HepG2 (cell line): Measurements from ENCODE around the gene EEF1A2. TPM values are rescaled to one million over a fixed set of nuclear protein-coding genes. Genes with fewer than 3 reads are reported as not detected.

Experiments
- ATAC-seq: fragments of 200-7000 bp; cut with Tn5 transposase; 3 replicates; pipeline ENCODE4 v1.9.1; 2020; ENCODE audit warnings: mild to moderate bottlenecking, moderate library complexity
- BruUV-seq: library from RNA; stranded (reverse); fragments of 400-500 nt; replicated peaks from 2 replicates; lab custom pipeline; 2021; lab: Mats Ljungman, UMichigan
- CTCF ChIA-PET: fragments of 300-600 bp; formaldehyde crosslinking; extraction: SDS; loops from one replicate; lab custom pipeline; 2021; ENCODE audit warnings: low total read pairs, inconsistent platforms, low intra/inter-chr PET ratio; lab: Yijun Ruan, JAX
- POLR2A ChIA-PET: fragments of 350-600 bp; sonication (Branson Sonifier 250); formaldehyde crosslinking; loops from one replicate; lab custom pipeline; 2020; ENCODE audit warnings: antibody characterized with exemption, inconsistent platforms; lab: Yijun Ruan, JAX
- DNase-seq: peaks from one replicate; pipeline ENCODE4 v3.0.0-alpha.2; 2015; ENCODE audit warnings: low spot score
- FAIRE-seq: peaks from 3 replicates; lab custom pipeline; 2011; peaks lifted over from hg19 to GRCh38; lab: Jason Lieb, UNC
- H2AFZ ChIP-seq: one replicate; pipeline ENCODE4 v1.6.1; 2011; ENCODE audit warnings: low read length, inconsistent platforms
- H3K27ac ChIP-seq: fragments of 300-600 bp; 3 replicates; pipeline ENCODE4 v1.8.0; 2011; ENCODE audit warnings: mixed run types, mild to moderate bottlenecking, mixed read lengths, low read length, inconsistent platforms; ENCODE audit not compliant: insufficient read depth; ENCODE audit errors: extremely low read length
- H3K27me3 ChIP-seq, 2 experiments: fragments of 200-600 bp in 1 of 2; 2 replicates in 1 of 2; 3 replicates in 1 of 2; pipeline versions ENCODE4 v1.6.0 to v1.8.0; 2011; ENCODE audit warnings: low read length in 2 of 2, mild to moderate bottlenecking in 2 of 2, moderate library complexity in 2 of 2, inconsistent platforms in 1 of 2; ENCODE audit not compliant: insufficient read depth in 2 of 2, control insufficient read depth in 1 of 2
- H3K36me3 ChIP-seq, 2 experiments: fragments of 200-600 bp in 1 of 2; replicated peaks in 1 of 2; 2 replicates in 1 of 2; 3 replicates in 1 of 2; pipeline versions ENCODE4 v1.5.1 to v1.8.0; 2011; ENCODE audit warnings: low read length in 2 of 2, inconsistent platforms in 1 of 2; ENCODE audit not compliant: insufficient read depth in 2 of 2, control insufficient read depth in 1 of 2
- H3K4me1 ChIP-seq: 2 replicates; pipeline ENCODE4 v1.5.1; 2012; ENCODE audit warnings: low read length, inconsistent platforms; ENCODE audit not compliant: insufficient read depth
- H3K4me2 ChIP-seq: 2 replicates; pipeline ENCODE4 v1.6.0; 2011; ENCODE audit warnings: low read depth, low read length, inconsistent platforms
- H3K4me3 ChIP-seq, 3 experiments: fragments of 200-600 bp in 1 of 3; sonication (generic), shearing (Covaris generic) in 1 of 3; replicated peaks in 1 of 3; 2 replicates each; pipeline ENCODE4 v1.5.1; 2011 to 2016; ENCODE audit warnings: low read length in 3 of 3, inconsistent platforms in 2 of 3, low read depth in 2 of 3, mild to moderate bottlenecking in 2 of 3, control low read depth in 1 of 3, mixed read lengths in 1 of 3; ENCODE audit not compliant: insufficient read depth in 1 of 3
- H3K79me2 ChIP-seq: one replicate; pipeline ENCODE4 v1.6.1; 2011; ENCODE audit warnings: low read length, inconsistent platforms; ENCODE audit not compliant: insufficient read depth
- H3K9ac ChIP-seq: 2 replicates; pipeline ENCODE4 v1.6.0; 2011; ENCODE audit warnings: mild to moderate bottlenecking, low read depth, low read length, inconsistent platforms; ENCODE audit not compliant: insufficient read depth
- H3K9me3 ChIP-seq: 2 replicates; pipeline ENCODE4 v1.5.1; 2012; ENCODE audit warnings: mild to moderate bottlenecking, low read length
- H4K20me1 ChIP-seq: 2 replicates; pipeline ENCODE4 v1.6.0; 2011; ENCODE audit warnings: inconsistent platforms, mild to moderate bottlenecking, low read length, moderate library complexity; ENCODE audit not compliant: insufficient read depth
- CHD4 ChIP-seq: fragments of 200-600 bp; sonication (generic); IDR thresholded peaks from 2 replicates; pipeline ENCODE4 v1.7.0; 2017; ENCODE audit warnings: mild to moderate bottlenecking, low read length, borderline replicate concordance
- DNMT1 ChIP-seq: sonication (generic); formaldehyde crosslinking; IDR thresholded peaks from 2 replicates; pipeline ENCODE4 v1.5.1; 2020; ENCODE audit warnings: mild to moderate bottlenecking, missing genetic modification reagents
- DR1 ChIP-seq: sonication (generic); formaldehyde crosslinking; IDR thresholded peaks from 2 replicates; pipeline ENCODE4 v1.8.0; 2021; ENCODE audit warnings: mild to moderate bottlenecking, missing genetic modification reagents, inconsistent platforms
- GMEB2 ChIP-seq: IDR thresholded peaks from 2 replicates; pipeline ENCODE4 v1.6.1; 2016; ENCODE audit warnings: missing biosample characterization, missing genetic modification reagents, low read depth
- HOXD1 ChIP-seq: sonication (generic); formaldehyde crosslinking; IDR thresholded peaks from 2 replicates; pipeline ENCODE4 v1.5.0; 2020; ENCODE audit warnings: missing genetic modification reagents
- JDP2 ChIP-seq: sonication (generic); formaldehyde crosslinking; IDR thresholded peaks from 2 replicates; pipeline ENCODE4 v1.8.1; 2022; ENCODE audit warnings: missing genetic modification reagents, borderline replicate concordance
- KDM5B ChIP-seq: sonication (generic); formaldehyde crosslinking; IDR thresholded peaks from 2 replicates; pipeline ENCODE4 v1.4.0; 2020; ENCODE audit warnings: missing genetic modification reagents, mild to moderate bottlenecking, borderline replicate concordance
- LCORL ChIP-seq, 2 experiments: fragments of 450-650 bp in 1 of 2; sonication (generic) in 1 of 2; formaldehyde crosslinking in 1 of 2; IDR thresholded peaks; 2 replicates each; pipeline versions ENCODE4 v1.5.0 to v1.6.1; 2017 to 2020; ENCODE audit warnings: antibody characterized with exemption in 1 of 2, missing genetic modification reagents in 1 of 2
- PHF8 ChIP-seq: sonication (generic); formaldehyde crosslinking; IDR thresholded peaks from 2 replicates; pipeline ENCODE4 v1.5.0; 2020; ENCODE audit warnings: missing genetic modification reagents
- SKIL ChIP-seq: sonication (generic); formaldehyde crosslinking; IDR thresholded peaks from 2 replicates; pipeline ENCODE4 v1.8.0; 2022; ENCODE audit warnings: missing genetic modification reagents, mild to moderate bottlenecking, moderate library complexity, borderline replicate concordance
- ZFP37 ChIP-seq: sonication (generic); formaldehyde crosslinking; IDR thresholded peaks from 2 replicates; pipeline ENCODE4 v1.4.0; 2020; ENCODE audit warnings: missing genetic modification reagents, borderline replicate concordance
- ZFP91 ChIP-seq: sonication (generic); formaldehyde crosslinking; IDR thresholded peaks from 2 replicates; pipeline ENCODE4 v1.9.0; 2022; ENCODE audit warnings: missing genetic modification reagents, mild to moderate bottlenecking, borderline replicate concordance
- ZKSCAN5 ChIP-seq: sonication (generic); formaldehyde crosslinking; IDR thresholded peaks from 2 replicates; pipeline ENCODE4 v1.5.1; 2020; ENCODE audit warnings: mild to moderate bottlenecking, missing genetic modification reagents
- ZNF282 ChIP-seq: fragments of 450-650 bp; IDR thresholded peaks from 2 replicates; pipeline ENCODE4 v1.6.1; 2018; ENCODE audit not compliant: partially characterized antibody
- ZNF468 ChIP-seq: sonication (generic); formaldehyde crosslinking; IDR thresholded peaks from 2 replicates; pipeline ENCODE4 v1.8.0; 2022; ENCODE audit warnings: mild to moderate bottlenecking, moderate library complexity, missing genetic modification reagents
- WGBS: methylation state at CpG from one replicate; pipeline ENCODE4 v1.1.6; 2017; ENCODE audit warnings: low lambda C conversion rate; 5-methylcytosine and 5-hydroxymethylcytosine counted together
- in situ Hi-C: cut with HindIII; loops from 2 replicates; pipeline ENCODE4 v1.10.0; 2017; ENCODE audit warnings: low pct_unique_long_range_greater_than_20kb; ENCODE audit not compliant: extremely low pct_ligation_motif_present
- intact Hi-C: fragments of 100-400 bp; cut with micrococcal nuclease; formaldehyde crosslinking; loops from one replicate; pipeline ENCODE4 v1.10.0; 2022; ENCODE audit not compliant: unreplicated experiment
- polyA plus RNA-seq, 8 experiments: library from polyadenylated mRNA; depleted of rRNA in 3 of 8; stranded (reverse) in 7 of 8; unstranded in 1 of 8; fragments of >200 nt; fragmentation: Illumina TruSeq in 4 of 8; extraction: Trizol in 4 of 8; gene quantifications; 2 replicates each; pipeline versions ENCODE4 v1.2.1 to v1.2.3, GENCODE V29; 2011 to 2016; ENCODE audit warnings: low read depth in 4 of 8, missing spikeins in 1 of 8, mixed read lengths in 1 of 8; ENCODE audit not compliant: insufficient read depth in 1 of 8
- total RNA-seq, 5 experiments: library from RNA; depleted of rRNA; stranded (reverse); fragments of >200 nt; fragmentation: Illumina TruSeq; extraction: Trizol; gene quantifications; 2 replicates each; pipeline ENCODE4 v1.2.3, GENCODE V29; 2016; ENCODE audit warnings: low read depth in 1 of 5

EEF1A2 gene
- total and polyA plus RNA-seq, 2 of the 13 experiments (the other 11 are each of a cell fraction or from before 2014, with no cell fraction given) = 0.44 to 0.87 TPM

GRCh38 chr20:63534427-63534830 lies 35.5 kb upstream of the EEF1A2 start (continued):
- TF ChIP-seq SKIL (CRISPR knock-in tag) (no peak), DNMT1 (CRISPR knock-in tag) (0 out of 2 replicates have a peak, but pooled peaks have one; percentile 10), DR1 (0 out of 2 replicates have a peak, but pooled peaks have one; percentile 41), CHD4 (no peak), ZFP91 (CRISPR knock-in tag) (peak; percentile 28; the same call in 1 of the 2 replicates), JDP2 (CRISPR knock-in tag) (no peak)

- Histone ChIP-seq H3K4me3 (peak overlapping the region in 1 of 3 experiments; percentile 14; a peak in 1 of 6 replicates), H2AFZ (no peak overlapping the region), H3K36me3 (no peaks in the 10 kb centered on the region), H3K27me3 (peaks cover 38 to 62% of the 10 kb centered on the region in 2 experiments), H3K79me2 (no peaks in the 10 kb centered on the region), H3K9ac (no peak overlapping the region), H3K4me1 (peaks cover 42% of the 10 kb centered on the region), H3K9me3 (no peaks in the 10 kb centered on the region), H3K4me2 (peak overlapping the region; percentile 10; the same call in 1 of the 2 replicates), H4K20me1 (peaks cover 4% of the 10 kb centered on the region; the same call in 1 of the 2 replicates), H3K27ac (no peak overlapping the region)
- in situ Hi-C loops = no loop called here
- no peak for ATAC-seq
- POLR2A ChIA-PET = interaction anchor here (1.5 to 2.7 kb wide), 3 partner anchors 11 to 92 kb away, joined by 3 to 9 read pairs (median 5); partner anchors contain the start of gene PPDPF
- intact Hi-C loops = loop anchor here (10.0 kb wide), 1 partner anchor 121 kb away; the partner anchor contains the start of genes RTEL1 and STMN3
- DNase-seq = no peak
- WGBS = 38% methylated on average over 27 of the region's 28 CpGs
- BruUV-seq = no TSS peak
- no peak for FAIRE-seq
- CTCF ChIA-PET = no interaction called here
- no peak for TF ChIP-seq HOXD1 (CRISPR knock-in tag)
- TF ChIP-seq KDM5B = no peak
- no peak for TF ChIP-seq ZNF468
- TF ChIP-seq LCORL (IDR thresholded peaks at IDR 0.05) = no peak
- no peak for TF ChIP-seq LCORL (CRISPR knock-in tag; IDR thresholded peaks at IDR 0.05)
- no peak for TF ChIP-seq ZKSCAN5 (CRISPR knock-in tag)
- 0 out of 2 replicates have a peak, but pooled peaks have one; percentile 21 for TF ChIP-seq PHF8 (CRISPR knock-in tag)
- no peak for TF ChIP-seq GMEB2 (CRISPR knock-in tag)
- no peak for TF ChIP-seq ZNF282
- no peak for TF ChIP-seq ZFP37 (CRISPR knock-in tag)
Observed at GRCh38 chr20:63533871-63534393, 35.0 kb upstream of the EEF1A2 start.
